Stimulated activated naive CD8-positive, alpha-beta T cell treated with anti-CD3 and anti-CD28 coated beads, Interleukin-15, Interleukin-2, amounts not matched to agents 100 ng/mL and 50 ng/mL, for 24 hours (primary cell): Measurements from ENCODE around the gene RBM5.
A peak's percentile ranks its signal among the peaks of the same experiment; 100 is the strongest.
"Not testable (repeated sequence)": the region's sequence is repeated elsewhere in the genome, so short reads cannot be mapped to it uniquely, and the experiment has no call there.

Experiments used
- H3K27ac Mint-ChIP-seq: one replicate; pipeline ENCODE4 v1.8.0; 2021; ENCODE audit warnings: mild to moderate bottlenecking, mixed read lengths
- H3K27me3 Mint-ChIP-seq: one replicate; pipeline ENCODE4 v1.8.0; 2021; ENCODE audit warnings: mixed read lengths
- H3K36me3 Mint-ChIP-seq: one replicate; pipeline ENCODE4 v1.8.0; 2021; ENCODE audit warnings: low read depth, mixed read lengths
- H3K4me1 Mint-ChIP-seq: one replicate; pipeline ENCODE4 v1.8.0; 2021; ENCODE audit warnings: low read depth, mixed read lengths
- H3K4me3 Mint-ChIP-seq: one replicate; pipeline ENCODE4 v1.8.0; 2021; ENCODE audit warnings: mild to moderate bottlenecking, mixed read lengths
- H3K9me3 Mint-ChIP-seq: one replicate; pipeline ENCODE4 v1.8.0; 2021; ENCODE audit warnings: mixed read lengths

RBM5 gene

GRCh38 chr3:50088725-50089608 lies at the start of gene RBM5:
TSS of gene RBM5 (plus strand) at chr3:50088919. CDS start at chr3:50090435, 1,516 bp downstream.
- Mint-ChIP-seq H3K36me3 (peaks cover 33% of the 10 kb centered on the region), H3K27me3 (no peaks in the 10 kb centered on the region), H3K4me1 (peaks cover 30% of the 10 kb centered on the region), H3K27ac (peak within 1 kb of the TSS; percentile 97), H3K9me3 (no peaks in the 10 kb centered on the region), H3K4me3 (peak within 1 kb of the TSS; percentile 97)

- H3K4me3 Mint-ChIP-seq: no peak overlapping the region
- no peak overlapping the region for H3K27ac Mint-ChIP-seq
- H3K36me3 Mint-ChIP-seq: peaks cover 21% of the 10 kb centered on the region
- no peaks in the 10 kb centered on the region for H3K27me3 Mint-ChIP-seq
- H3K9me3 Mint-ChIP-seq: no peaks in the 10 kb centered on the region
- H3K4me1 Mint-ChIP-seq: peaks cover 11% of the 10 kb centered on the region
Measured at GRCh38 chr3:50044976-50045375, 43.7 kb upstream of the RBM5 start.

GRCh38 chr3:50047426-50047825 lies 41.3 kb upstream of the RBM5 start:
- H3K9me3 Mint-ChIP-seq: no peaks in the 10 kb centered on the region
- H3K27me3 Mint-ChIP-seq: no peaks in the 10 kb centered on the region
- peaks cover 15% of the 10 kb centered on the region for H3K4me1 Mint-ChIP-seq
- H3K27ac Mint-ChIP-seq: no peak overlapping the region
- peaks cover 33% of the 10 kb centered on the region for H3K36me3 Mint-ChIP-seq
- H3K4me3 Mint-ChIP-seq: no peak overlapping the region

- H3K27me3 Mint-ChIP-seq: no peaks in the 10 kb centered on the region
- no peaks in the 10 kb centered on the region for H3K9me3 Mint-ChIP-seq
- H3K36me3 Mint-ChIP-seq: peaks cover 54% of the 10 kb centered on the region
- H3K27ac Mint-ChIP-seq: no peak overlapping the region
- H3K4me1 Mint-ChIP-seq: peaks cover 5% of the 10 kb centered on the region
- no peak overlapping the region for H3K4me3 Mint-ChIP-seq
Measured at GRCh38 chr3:50050361-50050760, 38.4 kb upstream of the RBM5 start.

GRCh38 chr3:50057756-50058155 lies 31.0 kb upstream of the RBM5 start:
- H3K36me3 Mint-ChIP-seq: peaks cover 73% of the 10 kb centered on the region
- H3K27me3 Mint-ChIP-seq: no peaks in the 10 kb centered on the region
- no peaks in the 10 kb centered on the region for H3K9me3 Mint-ChIP-seq
- no peak overlapping the region for H3K4me3 Mint-ChIP-seq
- H3K4me1 Mint-ChIP-seq: no peaks in the 10 kb centered on the region
- no peak overlapping the region for H3K27ac Mint-ChIP-seq

GRCh38 chr3:50068134-50068533 lies 20.6 kb upstream of the RBM5 start:
- Mint-ChIP-seq H3K4me3 (no peak overlapping the region), H3K27me3 (no peaks in the 10 kb centered on the region), H3K27ac (no peak overlapping the region), H3K36me3 (peaks cover 72% of the 10 kb centered on the region), H3K4me1 (no peaks in the 10 kb centered on the region), H3K9me3 (no peaks in the 10 kb centered on the region)

GRCh38 chr3:50078091-50078490 lies 10.6 kb upstream of the RBM5 start:
- no peak overlapping the region for H3K4me3 Mint-ChIP-seq

GRCh38 chr3:50078622-50079021 lies 10.1 kb upstream of the RBM5 start:
- Mint-ChIP-seq H3K27ac (no peak overlapping the region), H3K36me3 (peaks cover 22% of the 10 kb centered on the region), H3K4me3 (no peak overlapping the region), H3K9me3 (no peaks in the 10 kb centered on the region), H3K4me1 (peaks cover 21% of the 10 kb centered on the region), H3K27me3 (no peaks in the 10 kb centered on the region)

More at GRCh38 chr3:50078091-50078490, 10.6 kb upstream of the RBM5 start:
- Mint-ChIP-seq H3K36me3 (peaks cover 27% of the 10 kb centered on the region), H3K4me1 (peaks cover 17% of the 10 kb centered on the region), H3K27ac (no peak overlapping the region), H3K27me3 (no peaks in the 10 kb centered on the region), H3K9me3 (no peaks in the 10 kb centered on the region)

- not testable (repeated sequence) for H3K4me3 Mint-ChIP-seq, H3K27ac Mint-ChIP-seq, H3K36me3 Mint-ChIP-seq, H3K27me3 Mint-ChIP-seq, H3K9me3 Mint-ChIP-seq
- H3K4me1 Mint-ChIP-seq: peaks cover 21% of the 10 kb centered on the region
Measured at GRCh38 chr3:50084951-50085350, 3.8 kb upstream of the RBM5 start.

- no peaks in the 10 kb centered on the region for H3K27me3 Mint-ChIP-seq
- H3K9me3 Mint-ChIP-seq: no peaks in the 10 kb centered on the region
- peaks cover 34% of the 10 kb centered on the region for H3K4me1 Mint-ChIP-seq
- H3K27ac Mint-ChIP-seq: peak overlapping the region; percentile 97
- peaks cover 36% of the 10 kb centered on the region for H3K36me3 Mint-ChIP-seq
- peak overlapping the region; percentile 97 for H3K4me3 Mint-ChIP-seq
Measured at GRCh38 chr3:50089609-50089945, 858 bp downstream of the RBM5 start.

- Mint-ChIP-seq H3K4me1 (peaks cover 41% of the 10 kb centered on the region), H3K4me3 (peak overlapping the region; percentile 97), H3K36me3 (peaks cover 47% of the 10 kb centered on the region), H3K27me3 (no peaks in the 10 kb centered on the region), H3K27ac (peak overlapping the region; percentile 97), H3K9me3 (no peaks in the 10 kb centered on the region)
Measured at GRCh38 chr3:50090984-50091383, 2.3 kb downstream of the RBM5 start.

- Mint-ChIP-seq H3K27me3 (no peaks in the 10 kb centered on the region), H3K27ac (no peak overlapping the region), H3K4me1 (peaks cover 31% of the 10 kb centered on the region), H3K9me3 (no peaks in the 10 kb centered on the region), H3K36me3 (peaks cover 80% of the 10 kb centered on the region), H3K4me3 (no peak overlapping the region)
Measured at GRCh38 chr3:50095352-50095998, 6.8 kb downstream of the RBM5 start.

GRCh38 chr3:50100386-50100785 lies 11.7 kb downstream of the RBM5 start:
- H3K36me3 Mint-ChIP-seq: peaks cover 90% of the 10 kb centered on the region
- no peak overlapping the region for H3K4me3 Mint-ChIP-seq
- no peaks in the 10 kb centered on the region for H3K27me3 Mint-ChIP-seq
- H3K4me1 Mint-ChIP-seq: peaks cover 3% of the 10 kb centered on the region
- no peaks in the 10 kb centered on the region for H3K9me3 Mint-ChIP-seq
- H3K27ac Mint-ChIP-seq: no peak overlapping the region

GRCh38 chr3:50100956-50101845 lies 12.5 kb downstream of the RBM5 start:
- no peaks in the 10 kb centered on the region for H3K4me1 Mint-ChIP-seq
- peaks cover 85% of the 10 kb centered on the region for H3K36me3 Mint-ChIP-seq

GRCh38 chr3:50102558-50102957 lies 13.8 kb downstream of the RBM5 start:
- no peak overlapping the region for H3K27ac Mint-ChIP-seq
- no peaks in the 10 kb centered on the region for H3K9me3 Mint-ChIP-seq
- no peak overlapping the region for H3K4me3 Mint-ChIP-seq
- peaks cover 85% of the 10 kb centered on the region for H3K36me3 Mint-ChIP-seq
- H3K27me3 Mint-ChIP-seq: no peaks in the 10 kb centered on the region
- no peaks in the 10 kb centered on the region for H3K4me1 Mint-ChIP-seq

More at GRCh38 chr3:50100956-50101845, 12.5 kb downstream of the RBM5 start:
- Mint-ChIP-seq H3K9me3 (no peaks in the 10 kb centered on the region), H3K4me3 (no peak overlapping the region), H3K27ac (no peak overlapping the region), H3K27me3 (no peaks in the 10 kb centered on the region)
